Testis (tissue), 2 donors: Measurements from ENCODE around the gene EIF3K.

Experiments used
- POLR2A ChIP-seq: fragments of 450-650 bp; IDR thresholded peaks from one replicate; pipeline ENCODE4 v1.6.1; 2017; ENCODE audit warnings: antibody characterized with exemption, mild to moderate bottlenecking, moderate library complexity
- TF ChIP-seq, protein P1 (sequence below), 3 experiments: fragments of 450-650 bp in 2 of 3; fragments of 200-600 bp in 1 of 3; sonication (generic) in 1 of 3; IDR thresholded peaks; one replicate each; pipeline ENCODE4 v1.5.1; 2016 to 2019; ENCODE audit warnings: antibody characterized with exemption in 3 of 3, mild to moderate bottlenecking in 2 of 3, moderate library complexity in 1 of 3

DNA sequence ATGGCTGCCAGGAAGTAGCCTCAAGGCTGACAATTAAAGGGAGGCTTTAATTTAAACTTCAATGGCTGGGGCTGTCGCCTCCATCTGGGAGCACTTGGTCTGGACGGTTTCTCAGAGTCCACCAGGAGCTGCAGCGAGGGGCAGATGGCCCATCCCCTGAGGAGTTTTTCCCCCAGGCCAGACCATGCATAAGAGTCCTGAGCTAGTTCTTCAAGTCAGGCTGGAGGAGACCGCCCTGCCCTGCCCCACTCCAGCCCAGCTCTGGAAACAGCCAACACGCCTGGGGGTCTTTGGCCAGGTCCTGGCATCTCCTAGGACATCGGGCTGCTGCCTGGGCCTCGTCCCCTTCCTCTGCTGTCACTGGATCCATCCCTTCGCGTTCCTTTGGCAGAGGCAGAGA is 23.2 kb downstream of the EIF3K start:
- TF ChIP-seq, protein P1, sequence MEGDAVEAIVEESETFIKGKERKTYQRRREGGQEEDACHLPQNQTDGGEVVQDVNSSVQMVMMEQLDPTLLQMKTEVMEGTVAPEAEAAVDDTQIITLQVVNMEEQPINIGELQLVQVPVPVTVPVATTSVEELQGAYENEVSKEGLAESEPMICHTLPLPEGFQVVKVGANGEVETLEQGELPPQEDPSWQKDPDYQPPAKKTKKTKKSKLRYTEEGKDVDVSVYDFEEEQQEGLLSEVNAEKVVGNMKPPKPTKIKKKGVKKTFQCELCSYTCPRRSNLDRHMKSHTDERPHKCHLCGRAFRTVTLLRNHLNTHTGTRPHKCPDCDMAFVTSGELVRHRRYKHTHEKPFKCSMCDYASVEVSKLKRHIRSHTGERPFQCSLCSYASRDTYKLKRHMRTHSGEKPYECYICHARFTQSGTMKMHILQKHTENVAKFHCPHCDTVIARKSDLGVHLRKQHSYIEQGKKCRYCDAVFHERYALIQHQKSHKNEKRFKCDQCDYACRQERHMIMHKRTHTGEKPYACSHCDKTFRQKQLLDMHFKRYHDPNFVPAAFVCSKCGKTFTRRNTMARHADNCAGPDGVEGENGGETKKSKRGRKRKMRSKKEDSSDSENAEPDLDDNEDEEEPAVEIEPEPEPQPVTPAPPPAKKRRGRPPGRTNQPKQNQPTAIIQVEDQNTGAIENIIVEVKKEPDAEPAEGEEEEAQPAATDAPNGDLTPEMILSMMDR (IDR thresholded peaks at IDR 0.05) = no peak
- no peak for TF ChIP-seq POLR2A
